Tracheal epithelial cell (primary cell): ENCODE measurements around the gene ZNF593OS. TPM values are rescaled to one million over a fixed set of nuclear protein-coding genes. Genes with fewer than 3 reads are reported as not detected.

ENCODE experiments used
- total RNA-seq: library from RNA; depleted of rRNA; stranded (reverse); fragments of >200 nt; gene quantifications from 2 replicates; pipeline ENCODE4 v1.2.1, GENCODE V29; 2014

The ZNF593OS gene
- total RNA-seq = not detected in 2 replicates

DNA sequence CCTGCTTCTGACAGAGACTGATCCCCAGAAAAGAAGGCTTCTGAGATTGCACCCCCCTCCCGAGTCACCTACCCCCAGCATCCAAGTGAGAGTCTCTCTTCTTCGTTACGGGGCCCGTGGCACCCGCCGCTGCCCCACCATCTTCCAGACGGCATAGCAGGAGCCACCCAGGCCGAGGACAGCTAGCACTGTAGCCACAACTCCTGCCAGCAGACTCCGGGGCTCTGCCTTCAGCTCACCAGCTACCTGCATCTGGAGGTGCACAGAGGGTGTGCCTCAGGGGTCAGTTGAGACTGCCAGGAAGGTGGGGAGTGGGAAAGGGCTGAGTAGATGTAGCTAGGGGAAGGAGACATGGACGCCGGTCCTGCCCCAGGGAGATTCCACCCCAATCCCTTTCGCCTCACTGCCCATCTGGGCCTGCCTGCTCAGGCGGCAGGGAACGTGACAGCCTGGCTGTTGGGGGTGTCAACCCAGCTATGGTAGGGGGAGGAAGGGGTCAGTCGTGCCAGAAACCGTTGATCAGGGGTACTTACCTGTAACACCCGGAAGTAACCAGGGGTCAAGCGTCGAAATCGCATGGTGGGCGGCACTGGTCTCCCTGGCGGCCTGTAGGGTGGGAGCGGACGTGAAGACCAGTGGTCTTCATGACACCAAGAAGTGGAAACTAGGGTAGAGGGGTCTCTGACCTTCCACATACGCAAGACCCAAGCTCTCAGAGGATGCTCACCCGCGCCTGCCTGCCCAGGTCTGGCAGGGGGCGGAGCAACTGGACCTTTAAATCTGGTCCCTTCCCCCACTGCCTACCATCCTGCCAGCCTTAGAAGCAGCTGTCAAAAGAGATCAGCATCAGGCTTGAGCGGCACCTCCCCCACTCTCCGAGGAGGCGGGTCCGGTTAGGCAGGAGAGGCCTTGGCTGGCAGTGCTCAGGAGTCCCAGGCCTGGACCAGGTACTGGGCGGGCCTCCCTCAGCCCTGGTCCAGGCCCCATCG, at the start of gene ZNF593OS:
ZNF593OS (minus strand) TSS at position 749 of the 989 bp plus-strand sequence; CDS start at position 578, 171 bp downstream.

DNA sequence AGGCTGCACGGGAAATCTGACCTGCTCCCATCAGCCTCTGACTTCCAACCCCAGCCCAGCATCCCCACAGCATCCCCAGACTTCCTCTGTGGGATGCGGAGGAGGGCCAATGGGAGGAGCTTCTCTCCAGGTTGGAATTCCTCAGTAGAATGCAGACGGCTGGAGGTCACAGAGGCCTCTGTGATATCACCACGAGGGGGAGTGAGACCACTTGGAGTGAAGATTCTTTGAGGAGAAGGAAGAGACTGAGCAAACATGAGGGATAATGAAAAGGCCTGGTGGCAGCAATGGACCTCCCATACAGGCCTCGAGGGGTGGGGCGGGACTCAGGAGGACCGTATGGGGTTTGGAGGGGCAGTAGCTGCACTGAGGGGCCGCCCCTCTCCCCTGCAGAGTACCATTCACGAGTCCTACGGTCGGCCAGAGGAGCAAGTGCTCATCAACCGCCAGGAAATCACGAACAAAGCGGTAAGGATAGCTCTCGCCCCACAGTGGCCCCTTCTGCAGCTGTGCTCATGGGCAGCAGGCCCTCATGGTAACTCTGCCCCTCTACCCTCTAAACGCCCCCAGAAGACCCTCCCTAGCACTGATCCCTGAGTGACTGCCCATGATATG, 18.8 kb upstream of the ZNF593OS start, which contains the start of gene CATSPER4:
CATSPER4 (plus strand) TSS at position 230 of the 615 bp plus-strand sequence; CDS start at position 256, 26 bp downstream.

GRCh38 chr1:26177182-26177684, 5.6 kb upstream of the ZNF593OS start, which contains the start of gene CNKSR1:
CNKSR1 (plus strand) TSS chr1:26177491; CDS start chr1:26177548, 57 bp downstream.

DNA sequence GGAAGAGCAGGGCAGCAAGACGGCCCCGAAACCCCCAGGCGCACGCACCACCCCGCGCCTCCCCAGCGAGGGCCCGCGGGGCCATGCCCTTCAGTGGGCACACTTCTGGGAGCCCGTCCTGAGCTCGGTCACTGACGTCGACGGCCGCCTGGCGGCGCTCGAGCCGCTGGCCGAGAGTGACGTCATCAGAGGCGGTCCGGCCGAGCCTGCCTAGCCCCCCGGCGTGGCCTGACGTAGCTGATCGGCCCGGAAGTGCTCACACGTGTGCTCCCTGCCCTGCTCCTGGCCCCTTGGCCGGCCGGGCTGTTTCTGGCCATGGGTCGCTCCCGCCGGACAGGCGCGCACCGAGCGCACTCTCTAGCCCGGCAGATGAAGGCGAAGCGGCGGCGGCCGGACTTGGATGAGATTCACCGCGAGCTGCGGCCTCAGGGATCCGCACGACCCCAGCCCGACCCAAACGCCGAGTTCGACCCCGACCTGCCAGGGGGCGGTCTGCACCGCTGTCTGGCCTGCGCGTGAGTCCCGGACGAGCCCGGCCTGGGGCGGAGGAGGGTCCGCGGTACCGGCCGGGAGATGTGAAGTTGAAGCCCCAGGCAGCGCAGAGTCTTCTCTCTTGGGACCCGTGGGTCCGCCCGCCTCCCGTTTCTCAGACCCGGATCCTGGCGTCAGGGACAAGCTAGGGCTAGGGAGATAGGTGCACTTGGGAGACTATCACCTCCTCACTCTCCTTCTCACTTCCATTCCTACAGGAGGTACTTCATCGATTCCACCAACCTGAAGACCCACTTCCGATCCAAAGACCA, 1.8 kb downstream of the ZNF593OS start, which contains the start of gene ZNF593:
ZNF593 (plus strand) TSS at position 240 of the 803 bp plus-strand sequence; CDS start at position 316, 76 bp downstream.

DNA sequence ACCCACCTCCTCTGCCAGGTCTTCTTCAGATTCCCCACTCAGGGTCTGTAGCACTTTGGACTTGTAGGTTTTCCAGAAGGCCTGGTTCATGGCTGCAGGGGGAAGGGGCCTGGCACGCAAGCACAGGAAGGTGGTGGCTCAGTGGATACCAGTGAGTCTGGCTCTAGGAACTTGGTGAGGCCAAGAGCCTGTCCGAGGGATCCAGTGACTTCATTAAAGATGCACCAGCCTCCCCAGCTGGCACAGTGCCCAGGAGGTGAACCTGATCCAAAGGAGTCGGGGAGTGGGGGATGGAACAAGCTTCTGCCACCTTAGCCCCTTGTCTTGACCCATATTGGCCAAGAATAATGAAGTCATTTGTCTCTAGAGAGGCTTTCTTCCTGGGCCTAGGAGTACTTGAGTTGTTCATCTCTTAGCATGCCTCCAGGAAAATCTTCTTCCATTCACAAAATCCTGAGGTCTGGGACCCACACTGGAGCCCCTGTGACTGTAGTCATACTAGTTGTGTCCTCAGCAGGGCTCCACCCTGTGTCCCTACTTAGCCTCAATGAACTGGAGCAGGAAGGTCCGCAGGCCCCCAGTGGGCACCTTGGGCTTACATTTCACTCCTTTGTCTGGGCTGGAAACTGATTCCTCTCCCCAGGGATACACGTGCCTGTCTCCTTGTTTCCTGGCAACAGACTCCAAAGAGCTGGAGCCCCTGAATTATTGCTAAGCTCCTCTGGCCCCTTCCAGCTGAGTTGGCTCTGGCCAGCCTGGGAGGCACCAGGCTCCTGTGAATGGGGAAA, 3.0 kb downstream of the ZNF593OS start, which contains the start of gene C1orf232:
C1orf232 (minus strand) TSS at position 554 of the 788 bp plus-strand sequence; CDS start at position 90, 464 bp downstream.

GRCh38 chr1:26158908-26159742, 12.5 kb downstream of the ZNF593OS start, which contains the start of gene FAM110D:
FAM110D (plus strand) TSS chr1:26159079; CDS start chr1:26161292, 2,213 bp downstream.

Other genes starting within 250 kb of the ZNF593OS start
- 14.2 and 17.9 TPM in 2 replicates for gene PAFAH2, start 173.8 kb downstream of the ZNF593OS start, total RNA-seq
- gene EXTL1, start 150.1 kb downstream of the ZNF593OS start, total RNA-seq = under 0.01 TPM in 1 of 2 replicates, not detected in the other
- 0.48 TPM in 1 of 2 replicates, not detected in the other for gene SLC30A2, start 125.7 kb downstream of the ZNF593OS start, total RNA-seq
- not detected in 2 replicates for gene TRIM63, start 104.2 kb downstream of the ZNF593OS start, total RNA-seq
- gene PDIK1L, start 60.0 kb downstream of the ZNF593OS start, total RNA-seq = 3.6 and 7.9 TPM in 2 replicates
- gene FAM110D, start 12.8 kb downstream of the ZNF593OS start, total RNA-seq = under 0.01 TPM in 1 of 2 replicates, not detected in the other
- gene C1orf232, start 2.9 kb downstream of the ZNF593OS start, total RNA-seq = not detected in 2 replicates
- 40.3 and 59.3 TPM in 2 replicates for gene ZNF593, start 1.9 kb downstream of the ZNF593OS start, total RNA-seq
- gene CNKSR1, start 5.7 kb upstream of the ZNF593OS start, total RNA-seq = 14.7 and 23.9 TPM in 2 replicates
- gene CATSPER4, start 18.8 kb upstream of the ZNF593OS start, total RNA-seq = not detected in 2 replicates
- gene CEP85, start 62.4 kb upstream of the ZNF593OS start, total RNA-seq = 9.9 and 11.7 TPM in 2 replicates
- 15.1 and 27.2 TPM in 2 replicates for gene SH3BGRL3, start 108.3 kb upstream of the ZNF593OS start, total RNA-seq
- 1.2 and 1.9 TPM in 2 replicates for gene UBXN11, start 134.8 kb upstream of the ZNF593OS start, total RNA-seq
- not detected in 2 replicates for gene CD52, start 146.1 kb upstream of the ZNF593OS start, total RNA-seq
- 36.9 and 51.1 TPM in 2 replicates for gene CRYBG2, start 182.3 kb upstream of the ZNF593OS start, total RNA-seq
- gene ZNF683, start 200.9 kb upstream of the ZNF593OS start, total RNA-seq = not detected in 2 replicates
- gene LIN28A, start 239.0 kb upstream of the ZNF593OS start, total RNA-seq = not detected in 2 replicates